Ishikawa (cell line): ENCODE measurements around the gene SPIRE2.

Experiments
- CEBPB ChIP-seq: IDR thresholded peaks from 2 replicates; pipeline ENCODE4 v1.6.1; 2012
- CREB1 ChIP-seq: IDR thresholded peaks from 2 replicates; pipeline ENCODE4 v1.6.1; 2012; ENCODE audit warnings: low read depth
- EGR1 ChIP-seq: IDR thresholded peaks from 2 replicates; pipeline ENCODE4 v1.6.1; 2012
- EP300 ChIP-seq: IDR thresholded peaks from 2 replicates; pipeline ENCODE4 v1.6.1; 2012; ENCODE audit warnings: borderline replicate concordance
- FOXM1 ChIP-seq: IDR thresholded peaks from 2 replicates; pipeline ENCODE4 v1.6.1; 2012; ENCODE audit warnings: low read depth, borderline replicate concordance
- MAX ChIP-seq: IDR thresholded peaks from 2 replicates; pipeline ENCODE4 v1.6.1; 2012
- NFIC ChIP-seq: IDR thresholded peaks from 2 replicates; pipeline ENCODE4 v1.6.1; 2012
- RAD21 ChIP-seq: IDR thresholded peaks from 2 replicates; pipeline ENCODE4 v1.6.1; 2012; ENCODE audit warnings: low read depth
- REST ChIP-seq: IDR thresholded peaks from 2 replicates; pipeline ENCODE4 v1.6.1; 2012; ENCODE audit warnings: low read depth, mild to moderate bottlenecking
- TAF1 ChIP-seq: IDR thresholded peaks from 2 replicates; pipeline ENCODE4 v1.6.1; 2012; ENCODE audit warnings: low read depth, mild to moderate bottlenecking
- TCF12 ChIP-seq: IDR thresholded peaks from 2 replicates; pipeline ENCODE4 v1.6.1; 2012; ENCODE audit warnings: low read depth
- TEAD4 ChIP-seq: IDR thresholded peaks from 2 replicates; pipeline ENCODE4 v1.6.1; 2012
- USF1 ChIP-seq: IDR thresholded peaks from 2 replicates; pipeline ENCODE4 v1.6.1; 2012
- YY1 ChIP-seq: IDR thresholded peaks from 2 replicates; pipeline ENCODE4 v1.6.1; 2012; ENCODE audit warnings: low read depth
- ZBTB7A ChIP-seq: IDR thresholded peaks from 2 replicates; pipeline ENCODE4 v1.6.1; 2012; ENCODE audit warnings: low read depth

SPIRE2 gene

GRCh38 chr16:89883346-89884040, 55.2 kb downstream of the SPIRE2 start:
- TF ChIP-seq TEAD4 (no peak), YY1 (no peak), REST (no peak), EP300 (no peak), TCF12 (no peak), USF1 (no peak), ZBTB7A (no peak), RAD21 (no peak)

GRCh38 chr16:89884041-89884421, 55.8 kb downstream of the SPIRE2 start:
- TF ChIP-seq FOXM1 (no peak), EGR1 (no peak), ZBTB7A (no peak), NFIC (no peak)

GRCh38 chr16:89887243-89887642, 59.0 kb downstream of the SPIRE2 start:
- no peak for TF ChIP-seq ZBTB7A
- TF ChIP-seq TEAD4, result no peak
- no peak for TF ChIP-seq NFIC
- TF ChIP-seq TCF12, result no peak
- TF ChIP-seq CEBPB, result no peak
- TF ChIP-seq CREB1, result no peak
- TF ChIP-seq MAX, result no peak
- TF ChIP-seq YY1, result no peak
- no peak for TF ChIP-seq EP300
- TF ChIP-seq USF1, result no peak
- no peak for TF ChIP-seq TAF1

GRCh38 chr16:89890200-89890599, 61.9 kb downstream of the SPIRE2 start:
- no peak for TF ChIP-seq YY1

GRCh38 chr16:89890886-89891657, 62.8 kb downstream of the SPIRE2 start:
- TF ChIP-seq CEBPB (no peak), NFIC (no peak), RAD21 (no peak), EGR1 (no peak), REST (no peak), YY1 (no peak), EP300 (no peak), USF1 (no peak), TCF12 (no peak), TEAD4 (no peak), MAX (no peak), TAF1 (no peak), ZBTB7A (no peak), FOXM1 (no peak), CREB1 (no peak)
